GM18520 (cell line): Measurements from ENCODE around the gene ZBTB8B.
"Not testable (repeated sequence)": the region's sequence is repeated elsewhere in the genome, so short reads cannot be mapped to it uniquely, and the experiment has no call there.

Source experiments
- ATAC-seq: cut with Tn5 transposase; IDR thresholded peaks from one replicate; pipeline ENCODE4 v1.9.1; 2021; ENCODE audit not compliant: unreplicated experiment

The ZBTB8B gene

DNA sequence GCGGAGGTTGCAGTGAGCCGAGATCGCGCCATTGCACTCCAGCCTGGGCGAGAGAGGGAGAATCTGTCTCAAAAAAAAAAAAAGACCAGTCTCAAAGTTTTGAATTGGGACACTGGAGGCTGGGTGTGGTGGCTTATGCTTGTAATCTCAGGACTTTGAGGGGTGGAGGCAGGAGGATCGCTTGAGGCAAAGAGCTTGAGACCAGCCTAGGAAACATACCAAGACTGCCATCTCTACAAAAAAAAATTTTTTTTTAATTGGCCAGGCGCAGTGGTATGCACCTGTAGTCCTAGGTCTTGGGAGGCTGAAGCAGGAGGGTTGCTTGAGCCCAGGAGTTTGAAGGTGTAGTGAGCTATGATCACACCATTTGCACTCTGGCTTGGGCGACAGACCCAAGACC lies 3.9 kb downstream of the ZBTB8B start:
- no peak for ATAC-seq

DNA sequence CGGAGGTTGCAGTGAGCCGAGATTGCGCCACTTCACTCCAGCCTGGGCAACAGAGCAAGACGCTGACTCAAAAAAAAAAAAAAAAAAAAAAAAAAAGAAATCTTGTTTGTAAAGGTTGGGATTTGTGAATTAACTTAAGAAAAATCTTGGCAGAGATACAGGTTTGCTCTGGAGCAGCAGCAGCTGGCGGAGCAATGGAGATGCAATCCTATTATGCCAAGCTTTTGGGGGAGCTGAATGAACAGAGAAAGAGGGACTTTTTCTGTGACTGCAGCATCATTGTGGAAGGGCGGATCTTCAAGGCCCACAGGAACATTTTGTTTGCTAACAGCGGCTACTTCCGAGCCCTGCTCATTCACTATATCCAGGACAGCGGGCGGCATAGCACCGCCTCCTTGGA lies 5.6 kb downstream of the ZBTB8B start:
- no peak for ATAC-seq

DNA sequence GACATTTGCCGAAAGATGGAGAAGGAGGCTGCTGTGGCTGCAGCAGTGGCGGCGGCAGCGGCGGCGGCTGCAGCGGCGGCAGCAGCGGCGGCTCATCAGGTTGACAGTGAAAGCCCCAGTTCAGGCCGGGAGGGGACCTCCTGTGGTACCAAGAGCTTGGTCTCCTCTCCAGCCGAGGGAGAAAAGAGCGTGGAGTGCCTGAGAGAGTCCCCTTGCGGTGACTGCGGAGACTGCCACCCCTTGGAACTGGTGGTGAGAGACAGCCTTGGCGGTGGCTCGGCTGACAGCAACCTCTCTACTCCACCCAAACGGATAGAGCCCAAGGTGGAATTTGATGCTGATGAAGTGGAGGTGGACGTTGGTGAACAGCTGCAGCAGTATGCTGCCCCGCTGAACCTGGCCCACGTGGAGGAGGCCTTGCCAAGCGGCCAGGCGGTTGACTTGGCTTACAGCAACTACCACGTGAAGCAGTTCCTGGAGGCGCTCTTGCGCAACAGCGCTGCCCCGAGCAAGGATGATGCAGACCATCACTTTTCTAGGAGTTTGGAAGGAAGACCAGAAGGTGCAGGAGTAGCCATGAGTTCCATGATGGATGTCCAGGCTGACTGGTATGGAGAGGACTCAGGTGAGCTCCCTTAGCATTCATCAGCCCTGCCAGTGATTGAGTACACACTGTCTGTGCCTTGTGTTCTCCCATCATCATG lies 6.3 kb downstream of the ZBTB8B start:
- no peak for ATAC-seq

DNA sequence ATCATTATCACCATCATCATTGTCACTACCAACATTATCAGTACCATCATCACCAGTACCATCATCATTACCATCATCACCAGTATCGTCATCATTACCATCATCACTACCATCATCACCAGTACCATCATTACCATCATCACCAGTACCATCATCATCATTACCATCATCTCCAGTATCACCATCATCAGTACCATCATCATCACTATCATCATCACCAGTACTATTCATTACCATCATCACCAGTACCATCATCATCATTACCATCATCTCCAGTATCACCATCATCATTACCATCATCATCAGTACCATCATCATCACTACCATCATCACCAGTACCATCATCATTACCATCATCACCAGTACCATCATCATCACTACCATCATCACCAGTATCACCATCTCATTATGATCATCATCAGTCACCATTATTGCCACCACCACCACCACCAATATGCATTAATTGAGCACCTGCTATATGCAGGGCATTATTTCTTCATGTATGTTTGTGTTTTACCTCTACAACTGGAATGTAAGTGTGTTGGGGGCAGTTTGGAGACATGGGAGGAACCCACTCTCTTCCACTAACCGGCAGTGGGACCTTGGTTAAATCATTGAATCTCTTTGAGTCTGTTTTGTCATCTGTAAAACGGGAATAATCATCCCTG lies 7.0 kb downstream of the ZBTB8B start:
- no peak for ATAC-seq

DNA sequence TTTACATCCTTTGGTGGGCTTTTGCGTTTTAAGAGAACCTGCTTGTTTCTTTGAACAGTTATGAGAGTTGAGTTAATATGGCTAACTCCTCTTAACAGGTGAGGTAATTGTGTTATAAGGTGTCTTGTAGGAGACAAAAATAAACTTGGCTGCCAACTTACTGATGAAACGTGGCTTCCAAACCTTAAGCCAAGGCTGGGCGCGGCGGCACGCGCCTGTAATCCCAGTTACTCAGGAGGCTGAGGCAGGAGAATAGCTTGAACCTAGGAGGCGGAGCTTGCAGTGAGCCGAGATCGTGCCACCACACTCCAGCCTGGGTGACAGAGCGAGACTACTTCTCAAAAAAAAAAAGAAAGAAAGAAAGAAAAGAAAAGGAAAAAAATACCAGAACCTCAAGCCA lies 8.1 kb downstream of the ZBTB8B start:
- ATAC-seq: not testable (repeated sequence)

DNA sequence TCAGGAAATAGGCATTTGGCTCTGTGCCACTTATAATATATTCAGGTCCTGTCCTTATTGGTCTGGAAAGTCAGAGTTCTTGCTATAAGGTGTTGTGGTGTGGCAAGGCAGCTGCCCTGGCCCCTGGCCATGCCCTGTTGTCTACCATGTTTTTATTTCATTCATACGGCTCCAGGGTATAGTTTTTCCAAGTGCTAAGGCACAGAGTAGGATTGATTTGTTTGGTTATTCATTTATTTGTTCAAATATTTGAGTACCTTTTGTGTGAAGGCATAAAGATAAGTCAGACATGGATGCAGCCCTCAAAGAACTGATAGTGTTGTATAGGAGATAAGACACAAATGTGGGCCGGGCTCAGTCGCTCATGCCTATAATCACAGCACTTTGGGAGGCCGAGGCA lies 10.1 kb downstream of the ZBTB8B start:
- no peak for ATAC-seq

DNA sequence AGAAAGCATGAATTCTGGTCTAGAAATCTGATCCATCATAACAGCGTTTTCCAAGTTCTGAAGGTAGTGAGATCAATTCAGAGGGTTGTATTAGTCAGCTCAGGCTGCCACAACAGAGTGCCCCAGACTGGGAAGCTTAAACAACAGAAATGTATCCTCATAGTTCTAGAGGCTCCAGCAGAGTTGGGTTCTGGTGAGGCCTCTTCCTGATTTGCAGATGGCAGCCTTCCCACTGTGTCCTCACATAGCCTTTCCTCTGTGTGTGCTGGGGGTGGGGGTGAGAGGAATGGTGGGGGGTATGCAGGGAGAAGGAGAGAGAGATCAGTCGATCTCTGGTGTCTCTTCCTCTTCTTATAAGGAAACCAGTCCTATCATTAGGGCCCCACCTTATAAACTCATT lies 15.1 kb downstream of the ZBTB8B start:
- ATAC-seq: no peak

DNA sequence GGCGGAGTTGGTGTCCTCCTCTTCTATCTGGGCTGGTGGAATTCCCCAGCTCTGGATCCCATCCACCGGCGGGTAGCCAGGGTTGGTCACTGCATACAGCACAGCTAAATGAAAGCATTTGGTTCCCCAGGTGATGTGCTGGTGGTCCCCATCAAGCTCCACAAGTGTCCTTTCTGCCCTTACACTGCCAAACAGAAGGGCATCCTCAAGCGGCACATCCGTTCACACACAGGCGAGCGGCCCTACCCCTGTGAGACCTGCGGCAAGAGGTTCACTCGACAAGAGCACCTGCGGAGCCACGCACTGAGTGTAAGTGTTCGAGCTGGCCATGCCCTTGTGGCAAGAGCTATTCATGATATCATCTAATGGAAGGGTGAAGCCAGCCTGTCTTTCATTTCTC lies 15.9 kb downstream of the ZBTB8B start:
- ATAC-seq: no peak

DNA sequence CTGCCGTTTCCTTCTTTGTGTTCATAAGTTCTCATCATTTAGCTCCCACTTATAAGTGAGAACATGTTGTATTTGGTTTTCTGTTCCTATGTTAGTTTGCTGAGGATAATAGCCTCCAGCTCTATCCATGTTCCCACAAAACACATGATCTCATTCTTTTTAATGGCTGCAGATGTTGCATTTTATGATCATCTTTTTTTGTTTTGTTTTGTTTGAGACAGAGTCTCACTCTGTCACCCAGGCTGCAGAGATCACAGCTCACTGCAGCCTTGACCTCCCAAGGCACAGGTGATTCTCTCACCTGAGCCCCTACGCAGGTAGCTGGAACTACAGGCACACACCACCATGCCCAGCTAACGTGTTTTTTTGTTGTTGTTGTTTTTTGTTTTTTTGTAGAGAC lies 16.9 kb downstream of the ZBTB8B start:
- not testable (repeated sequence) for ATAC-seq

DNA sequence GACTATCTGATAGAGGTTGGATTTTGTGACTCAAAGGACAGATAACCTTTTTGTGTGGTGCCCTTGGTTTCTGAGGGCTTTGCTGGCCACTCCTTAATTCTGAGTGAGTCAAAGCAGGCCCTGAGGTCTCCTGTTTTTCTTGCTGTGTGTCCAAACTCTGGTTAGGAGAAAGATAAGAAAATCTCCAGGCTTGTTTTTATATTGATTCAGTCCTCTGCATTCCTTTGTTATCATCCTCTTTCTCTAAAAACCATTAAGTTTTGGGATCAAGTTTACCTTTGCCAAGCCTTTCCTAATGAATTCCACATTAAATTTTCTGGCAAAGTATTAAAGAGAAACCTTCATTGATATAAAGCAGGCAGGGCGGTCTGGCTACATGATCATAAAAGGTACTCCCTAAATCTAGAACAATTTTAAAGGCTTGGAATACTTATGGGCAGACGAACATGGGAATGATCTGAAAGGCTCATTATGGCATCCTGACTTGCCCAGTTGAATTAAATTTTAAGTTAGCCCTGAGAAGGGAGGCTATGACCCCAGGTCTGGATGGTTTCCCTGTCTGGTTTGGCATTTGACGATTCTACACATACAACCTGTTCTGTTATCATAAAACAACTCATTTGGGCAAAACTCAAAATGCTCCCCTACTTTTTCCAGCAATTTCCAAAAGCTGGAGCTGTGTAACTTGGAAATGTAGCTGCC lies 20.8 kb downstream of the ZBTB8B start:
- no peak for ATAC-seq

DNA sequence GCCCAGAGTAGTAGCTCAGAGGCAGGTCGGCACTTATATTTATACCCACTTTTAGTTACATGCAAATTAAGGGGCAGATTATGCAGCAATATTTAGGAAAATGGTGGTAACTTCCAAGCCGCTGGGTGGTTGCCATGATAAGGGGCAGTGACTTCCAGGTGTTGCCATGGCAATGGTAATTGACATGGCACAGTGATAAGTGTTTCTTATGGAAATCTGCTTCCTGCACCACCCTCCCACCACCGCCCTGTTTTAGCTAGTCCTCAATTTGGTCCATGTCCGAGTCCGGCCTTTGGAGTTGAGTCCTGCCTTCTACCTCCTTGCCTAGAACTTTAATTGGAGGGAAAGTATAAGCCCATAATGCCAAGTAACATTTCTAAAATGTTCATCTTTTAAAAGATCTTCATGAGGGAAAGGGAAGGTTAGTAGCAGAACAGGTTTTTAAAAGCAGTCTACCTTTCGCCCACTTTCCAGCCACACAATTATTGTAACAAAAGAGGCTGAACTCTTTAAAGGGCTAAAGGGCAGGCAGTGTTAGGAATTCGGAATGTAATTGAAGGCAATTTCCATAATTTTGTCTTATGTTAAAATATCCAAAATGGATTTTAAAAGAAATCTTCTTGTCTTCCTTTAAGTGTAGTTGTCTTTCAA lies 21.7 kb downstream of the ZBTB8B start:
- ATAC-seq: no peak

DNA sequence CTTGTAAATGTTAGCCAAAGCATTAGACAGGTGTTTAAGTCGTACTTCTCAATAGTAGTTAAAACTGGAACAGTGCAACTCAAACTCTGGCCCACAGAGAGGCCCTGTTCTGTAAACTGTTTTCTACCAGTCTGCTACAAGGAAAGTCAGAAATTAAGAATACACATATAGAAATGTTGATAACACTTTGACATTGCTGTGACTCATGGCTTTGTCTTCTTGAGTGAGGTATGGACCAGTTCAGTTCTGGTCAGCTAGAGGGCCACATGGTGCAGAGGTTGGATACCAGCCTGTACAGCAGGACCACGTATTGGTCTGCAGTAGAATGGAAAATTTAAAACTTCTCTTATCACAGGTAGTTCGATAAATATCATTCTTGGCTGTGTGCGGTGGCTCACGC lies 22.3 kb downstream of the ZBTB8B start:
- ATAC-seq: no peak

DNA sequence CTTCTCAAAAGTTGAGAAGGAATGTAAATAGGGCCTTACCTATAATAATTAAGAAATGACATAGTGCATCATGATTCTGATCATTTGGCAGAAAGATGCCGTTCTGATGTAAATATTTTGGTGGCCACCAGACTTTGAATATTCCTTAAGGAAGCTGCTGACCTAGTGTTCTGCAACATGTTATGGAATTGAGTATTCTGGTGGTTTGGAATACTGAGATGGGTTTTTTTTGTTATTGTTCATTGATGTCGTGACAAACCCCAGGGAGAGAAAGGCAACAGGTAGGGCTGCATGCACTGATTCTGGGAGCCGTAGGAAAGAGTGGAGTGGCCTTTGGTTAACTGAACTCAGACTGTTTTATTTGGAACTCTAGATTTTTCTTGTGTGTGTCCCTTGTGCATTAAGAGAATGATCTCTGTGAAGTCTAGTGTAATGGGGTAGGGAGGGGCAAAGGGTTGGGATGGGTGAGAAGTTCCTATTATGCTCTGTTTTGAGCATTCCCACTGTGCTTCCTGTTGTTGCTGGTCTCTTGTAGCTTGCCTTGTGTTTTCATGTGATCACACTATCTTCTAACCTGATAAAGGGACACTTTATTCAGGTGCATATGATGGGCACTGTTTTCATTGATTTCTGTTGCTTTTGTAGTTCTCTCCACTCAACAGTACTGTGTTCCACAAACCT lies 25.0 kb downstream of the ZBTB8B start:
- no peak for ATAC-seq

DNA sequence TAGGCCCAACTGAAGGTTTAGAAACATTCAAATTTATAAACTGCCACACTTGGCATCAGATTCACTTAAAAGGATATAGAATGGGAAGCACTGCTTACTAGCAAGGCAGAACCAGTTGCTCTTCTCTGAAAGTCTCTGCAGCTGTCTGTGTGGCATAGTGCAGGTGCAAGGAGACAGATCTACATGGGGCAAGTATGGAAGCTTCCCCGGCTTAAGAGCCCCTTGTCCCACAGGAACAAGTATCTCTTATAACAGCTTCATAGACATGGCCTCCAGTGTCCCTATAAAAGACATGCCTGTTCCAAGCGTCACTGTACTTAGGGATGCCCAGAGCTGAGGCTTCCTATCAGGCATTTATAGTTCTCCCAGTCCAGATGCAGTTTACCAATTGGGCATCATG lies 26.5 kb downstream of the ZBTB8B start:
- ATAC-seq: no peak

DNA sequence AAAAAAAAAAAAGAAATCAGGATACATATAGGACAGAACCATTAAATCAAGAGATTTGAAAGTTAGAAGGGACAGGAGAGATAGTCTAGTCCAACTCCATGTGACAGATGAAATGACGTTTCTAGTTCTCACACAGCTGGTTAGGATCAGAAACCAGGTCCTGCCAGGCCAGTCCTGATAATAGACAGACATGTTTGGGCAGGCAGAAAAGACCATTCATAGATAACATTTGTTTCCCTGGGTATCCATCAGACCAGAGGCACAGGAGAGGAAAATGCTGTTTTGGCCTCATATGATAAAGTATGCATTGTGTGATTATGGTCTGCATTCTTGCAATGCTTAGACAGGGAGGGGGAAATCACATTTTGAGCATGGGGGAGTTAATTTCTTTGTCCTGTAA lies 29.3 kb downstream of the ZBTB8B start:
- ATAC-seq: no peak

DNA sequence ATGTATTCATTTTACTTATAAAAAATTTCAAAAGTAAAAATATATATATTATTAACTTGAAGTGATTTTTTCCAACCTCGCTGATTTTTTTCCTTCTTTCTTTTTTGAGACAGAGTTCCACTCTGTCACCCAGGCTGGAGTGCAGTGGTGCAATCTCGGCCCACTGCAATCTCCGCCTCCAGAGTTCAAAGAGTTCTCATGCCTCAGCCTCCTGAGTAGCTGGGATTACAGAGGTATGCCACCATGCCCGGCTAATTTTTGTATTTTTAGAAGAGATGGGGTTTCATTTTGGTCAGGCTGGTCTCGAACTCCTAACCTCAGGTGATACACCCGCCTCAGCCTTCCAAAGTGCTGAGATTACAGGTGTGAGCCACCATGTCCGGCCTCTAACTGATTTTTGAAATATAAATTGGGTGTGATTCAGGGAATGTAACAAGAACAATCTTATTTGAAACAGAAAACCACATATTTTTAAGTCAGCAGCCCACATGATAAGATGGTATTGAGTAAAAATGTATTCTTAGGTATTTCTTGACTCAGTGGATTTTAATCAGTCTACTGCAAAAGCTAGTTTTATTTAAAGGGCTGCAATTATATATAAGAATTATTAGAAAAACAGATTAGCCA lies 30.0 kb downstream of the ZBTB8B start:
- ATAC-seq: no peak

DNA sequence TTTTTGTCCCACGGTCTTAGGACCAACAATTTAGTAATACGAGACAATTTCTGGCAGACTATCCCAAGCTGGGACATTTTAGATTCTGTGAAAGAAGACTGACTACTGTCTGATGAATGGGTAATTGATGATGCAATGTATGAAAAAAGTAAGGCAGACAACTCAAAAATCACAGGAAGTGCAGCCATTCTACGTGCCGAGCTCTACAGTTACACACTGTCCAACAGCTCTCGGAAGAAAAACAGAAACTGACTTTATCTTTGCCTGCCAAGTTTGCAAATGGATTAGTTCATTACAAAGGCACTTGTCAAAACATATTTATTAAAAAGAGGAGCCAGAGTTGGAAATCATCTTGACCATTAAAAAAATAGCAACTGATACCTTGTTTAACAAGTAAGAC lies 31.3 kb downstream of the ZBTB8B start:
- ATAC-seq: no peak

DNA sequence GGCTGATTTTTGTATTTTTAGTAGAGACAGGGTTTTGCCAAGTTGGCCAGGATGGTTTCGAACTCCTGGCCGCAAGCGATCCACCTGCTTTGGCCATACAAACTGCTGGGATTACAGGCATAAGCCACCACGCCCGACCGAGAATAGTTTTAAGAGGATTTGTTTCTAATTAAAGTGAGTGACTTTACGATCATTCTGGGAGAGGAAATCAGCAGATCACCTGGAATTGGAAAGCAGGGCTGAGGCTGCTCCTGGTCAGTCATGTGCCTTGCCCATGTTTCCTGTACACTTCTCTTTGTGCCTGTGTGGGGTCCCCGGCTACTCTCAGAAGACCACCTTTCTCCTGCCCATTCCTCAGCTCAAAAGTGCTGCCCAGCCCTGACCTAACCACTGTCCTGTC lies 33.9 kb downstream of the ZBTB8B start:
- ATAC-seq: no peak

DNA sequence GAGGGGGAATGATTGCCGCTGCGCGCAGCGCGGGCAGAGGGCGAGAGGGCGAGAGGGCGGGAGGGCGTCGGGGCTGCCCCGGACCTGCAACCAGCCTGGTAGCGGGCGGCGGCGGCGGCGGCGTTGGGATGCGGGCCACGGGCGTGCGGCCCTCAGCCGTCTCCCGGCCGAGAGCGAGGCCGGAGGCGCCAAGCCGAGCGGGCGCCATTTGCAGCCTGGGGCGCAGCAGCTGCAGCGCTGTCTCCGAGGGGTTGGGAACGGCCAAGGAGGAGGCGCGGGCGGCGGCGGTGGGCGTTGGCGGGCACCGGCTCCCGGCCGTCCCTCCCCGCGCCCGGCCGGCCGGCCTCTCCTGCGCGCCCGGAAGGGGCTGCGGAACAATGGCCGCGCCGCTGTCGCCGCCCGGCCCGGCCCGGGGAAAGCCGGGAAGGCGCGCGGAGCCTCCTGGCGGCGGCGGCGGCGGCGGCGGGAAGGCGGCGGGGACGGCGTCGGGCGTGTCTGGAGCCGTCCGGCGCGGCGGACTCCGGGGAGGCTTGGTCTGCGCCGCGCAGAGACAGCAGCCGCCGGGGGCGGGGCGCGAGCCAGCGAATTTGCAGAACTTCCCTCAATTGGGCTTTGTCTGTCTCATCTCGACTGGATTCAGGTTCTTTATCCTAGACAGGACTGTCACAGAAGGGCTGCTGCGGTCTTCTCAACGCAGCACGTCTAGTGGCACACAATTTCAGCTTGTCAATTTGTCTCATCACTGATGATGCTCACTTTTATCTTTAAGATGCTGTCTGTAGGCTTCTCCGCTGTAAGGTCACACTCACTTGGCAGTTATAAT lies 35.7 kb downstream of the ZBTB8B start:
- ATAC-seq: no peak

DNA sequence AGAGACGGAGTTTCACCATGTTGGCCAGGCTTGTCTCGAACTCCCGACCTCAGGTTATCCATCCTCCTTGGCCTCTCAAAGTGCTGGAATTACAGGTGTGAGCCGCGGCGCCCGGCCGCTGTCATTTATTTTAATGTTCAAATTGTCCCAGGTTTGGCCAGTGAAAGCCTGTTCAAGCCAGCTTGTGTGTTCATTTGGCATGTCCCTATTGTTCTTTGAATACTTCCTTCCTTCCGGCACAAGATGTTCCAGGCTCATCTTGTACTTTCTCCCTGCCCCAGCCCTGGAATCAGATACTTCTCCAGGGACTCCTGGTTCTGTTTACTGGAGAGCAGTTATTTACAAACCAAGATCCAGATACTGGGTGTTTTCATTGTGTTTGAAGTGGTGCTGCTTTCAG lies 37.0 kb downstream of the ZBTB8B start:
- ATAC-seq: no peak
